GM12864 (cell line): ENCODE data around the gene RAB17.
"Not testable (repeated sequence)": the region's sequence is repeated elsewhere in the genome, so short reads cannot be mapped to it uniquely, and the experiment has no call there.

Experiments used
- DNase-seq: peaks from one replicate; pipeline ENCODE4 v3.0.0-alpha.2; 2011; ENCODE audit warnings: low read depth
- H3K4me3 ChIP-seq: 2 replicates; pipeline ENCODE4 v1.5.1; 2011; ENCODE audit warnings: mild to moderate bottlenecking, low read depth, low read length, control low read depth
- TF ChIP-seq, protein P1 (sequence below): IDR thresholded peaks from 2 replicates; pipeline ENCODE4 v1.5.1; 2011; ENCODE audit warnings: low read depth, mild to moderate bottlenecking, moderate library complexity, low read length, control low read depth, inconsistent platforms; ENCODE audit errors: missing control alignments

Gene RAB17

DNA sequence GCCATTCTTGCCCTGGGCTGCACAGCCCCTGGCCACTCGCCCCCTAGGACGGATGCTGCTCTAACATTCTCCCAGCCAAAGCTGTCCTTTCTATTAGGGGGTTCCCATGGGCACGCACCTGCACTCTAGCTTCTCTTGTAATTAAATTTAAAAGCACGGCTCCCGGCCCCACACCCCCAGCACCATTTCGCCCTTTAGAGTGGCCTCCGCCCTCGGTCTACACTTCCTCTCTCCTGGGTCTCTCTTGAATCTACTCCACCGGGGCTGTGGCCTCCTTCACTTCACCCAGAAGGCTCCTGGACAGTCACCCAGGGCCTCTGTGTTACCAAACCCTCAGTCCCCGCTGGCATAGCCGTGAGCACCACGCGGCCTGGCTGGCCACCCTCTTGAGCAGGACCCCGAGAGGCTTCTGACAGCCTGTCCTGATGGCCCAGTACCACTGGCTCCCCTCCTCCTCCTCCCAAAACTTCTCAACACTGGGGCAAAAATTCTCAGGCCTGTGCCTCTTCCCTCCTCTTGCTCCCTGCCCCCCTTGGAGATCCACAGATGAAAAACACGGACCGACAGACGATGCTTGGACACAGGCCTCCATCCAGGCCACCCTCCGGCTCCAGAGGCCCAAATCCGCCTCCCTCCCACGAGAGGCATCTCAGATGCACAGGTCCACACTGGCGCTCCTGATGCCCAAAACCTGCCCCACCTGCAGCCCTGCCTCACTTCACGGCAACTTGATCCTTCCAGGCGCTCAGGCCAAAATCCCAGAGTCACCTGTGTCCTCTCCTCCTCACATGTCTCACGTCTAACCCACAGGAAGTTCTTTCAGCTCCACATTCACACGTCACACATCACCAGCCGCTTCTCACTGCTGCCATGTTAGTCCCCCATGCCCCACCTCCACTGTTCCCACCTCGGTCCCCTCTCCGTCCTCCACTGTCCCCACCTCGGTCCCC is 6.9 kb upstream of the RAB17 start:
- TF ChIP-seq, protein P1, sequence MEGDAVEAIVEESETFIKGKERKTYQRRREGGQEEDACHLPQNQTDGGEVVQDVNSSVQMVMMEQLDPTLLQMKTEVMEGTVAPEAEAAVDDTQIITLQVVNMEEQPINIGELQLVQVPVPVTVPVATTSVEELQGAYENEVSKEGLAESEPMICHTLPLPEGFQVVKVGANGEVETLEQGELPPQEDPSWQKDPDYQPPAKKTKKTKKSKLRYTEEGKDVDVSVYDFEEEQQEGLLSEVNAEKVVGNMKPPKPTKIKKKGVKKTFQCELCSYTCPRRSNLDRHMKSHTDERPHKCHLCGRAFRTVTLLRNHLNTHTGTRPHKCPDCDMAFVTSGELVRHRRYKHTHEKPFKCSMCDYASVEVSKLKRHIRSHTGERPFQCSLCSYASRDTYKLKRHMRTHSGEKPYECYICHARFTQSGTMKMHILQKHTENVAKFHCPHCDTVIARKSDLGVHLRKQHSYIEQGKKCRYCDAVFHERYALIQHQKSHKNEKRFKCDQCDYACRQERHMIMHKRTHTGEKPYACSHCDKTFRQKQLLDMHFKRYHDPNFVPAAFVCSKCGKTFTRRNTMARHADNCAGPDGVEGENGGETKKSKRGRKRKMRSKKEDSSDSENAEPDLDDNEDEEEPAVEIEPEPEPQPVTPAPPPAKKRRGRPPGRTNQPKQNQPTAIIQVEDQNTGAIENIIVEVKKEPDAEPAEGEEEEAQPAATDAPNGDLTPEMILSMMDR = no peak
- no peak for DNase-seq

DNA sequence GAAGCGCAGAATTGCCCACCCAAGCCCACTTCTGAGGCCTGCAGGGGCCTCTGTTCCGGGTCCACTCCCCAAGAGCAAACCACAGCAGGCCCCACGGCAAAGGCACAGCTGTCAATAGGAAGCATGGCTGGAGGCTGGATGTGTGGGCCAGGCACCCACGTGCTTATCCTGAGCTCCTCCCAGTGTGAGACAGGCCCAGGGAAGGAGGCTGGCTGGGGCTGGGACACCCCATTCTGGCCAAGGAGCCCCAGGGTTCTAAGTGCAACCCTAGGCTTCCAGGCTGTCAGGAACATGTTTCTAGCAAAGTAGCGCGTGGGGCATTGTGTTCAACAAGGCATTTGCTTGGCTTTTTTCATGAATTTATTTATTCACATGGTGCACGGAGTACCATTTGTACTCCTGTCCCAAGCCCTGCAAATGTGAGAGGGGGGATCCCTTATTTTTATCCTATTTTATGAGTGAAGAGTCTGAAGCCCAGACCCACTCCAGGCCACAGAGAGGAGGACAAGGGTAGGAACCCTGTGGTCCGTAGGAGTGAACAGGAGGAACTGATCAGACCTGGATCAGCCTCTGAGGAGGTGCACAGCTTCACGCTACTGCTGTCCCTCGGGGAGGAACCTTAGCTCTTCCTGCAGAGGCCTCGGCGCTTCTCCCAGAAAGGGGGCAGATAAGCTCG is 6.1 kb upstream of the RAB17 start:
- TF ChIP-seq, protein P1 = no peak
- no peak overlapping the region for H3K4me3 ChIP-seq

More for the DNA sequence above, 6.9 kb upstream of the RAB17 start:
- no peak overlapping the region for H3K4me3 ChIP-seq

DNA sequence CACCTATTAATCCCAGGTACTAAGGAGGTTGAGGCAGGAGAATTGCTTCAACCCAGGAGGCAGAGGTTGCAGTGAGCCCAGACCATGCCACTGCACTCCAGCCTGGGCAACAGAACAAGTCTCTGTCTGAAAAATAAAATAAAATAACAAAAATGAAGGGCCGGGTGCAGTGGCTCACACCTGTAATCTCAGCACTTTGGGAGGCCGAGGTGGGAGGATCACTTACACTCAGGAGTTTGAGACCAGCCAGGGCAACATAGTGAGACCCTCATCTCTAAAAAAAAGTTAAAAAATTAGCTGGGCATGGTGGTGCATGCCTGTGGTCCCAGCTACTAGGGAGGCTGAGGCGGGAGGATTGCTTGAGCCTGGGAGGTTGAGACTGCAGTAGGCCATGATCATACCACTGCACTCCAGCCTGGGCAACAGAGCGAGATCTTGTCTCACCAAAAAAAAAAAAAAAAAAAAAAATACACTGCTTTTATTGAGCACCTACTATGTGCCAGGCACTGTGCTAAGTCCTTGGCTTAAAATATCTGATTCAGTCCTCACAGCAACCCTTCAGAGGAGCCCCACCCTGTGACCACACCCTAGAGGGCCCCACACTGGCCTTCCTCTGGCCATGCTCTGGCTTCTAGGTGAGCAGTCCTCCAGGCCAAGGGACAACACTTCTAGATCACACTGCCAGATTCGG is 5.4 kb upstream of the RAB17 start:
- DNase-seq, H3K4me3 ChIP-seq: not testable (repeated sequence)

More for the DNA sequence above, 6.1 kb upstream of the RAB17 start:
- no peak for DNase-seq

DNA sequence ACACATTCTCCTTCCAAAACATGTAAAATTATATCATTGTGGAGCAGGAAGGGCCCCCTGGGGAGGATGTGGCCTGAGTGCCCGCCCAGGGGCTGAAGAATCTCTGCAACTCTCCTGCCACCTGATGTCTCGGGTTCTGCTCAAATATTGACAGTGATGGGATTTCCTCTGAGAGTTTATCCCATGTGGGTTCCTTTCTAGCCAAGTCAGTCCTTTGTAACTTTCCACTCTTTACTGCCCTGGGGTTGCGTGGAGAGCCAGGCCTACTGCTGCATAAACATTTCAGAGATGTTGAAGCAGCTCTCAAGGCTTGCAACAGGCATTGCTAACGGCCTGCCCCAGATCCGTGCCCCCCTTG is 4.0 kb upstream of the RAB17 start:
- TF ChIP-seq, protein P1 = no peak
- DNase-seq = no peak
- no peak overlapping the region for H3K4me3 ChIP-seq

DNA sequence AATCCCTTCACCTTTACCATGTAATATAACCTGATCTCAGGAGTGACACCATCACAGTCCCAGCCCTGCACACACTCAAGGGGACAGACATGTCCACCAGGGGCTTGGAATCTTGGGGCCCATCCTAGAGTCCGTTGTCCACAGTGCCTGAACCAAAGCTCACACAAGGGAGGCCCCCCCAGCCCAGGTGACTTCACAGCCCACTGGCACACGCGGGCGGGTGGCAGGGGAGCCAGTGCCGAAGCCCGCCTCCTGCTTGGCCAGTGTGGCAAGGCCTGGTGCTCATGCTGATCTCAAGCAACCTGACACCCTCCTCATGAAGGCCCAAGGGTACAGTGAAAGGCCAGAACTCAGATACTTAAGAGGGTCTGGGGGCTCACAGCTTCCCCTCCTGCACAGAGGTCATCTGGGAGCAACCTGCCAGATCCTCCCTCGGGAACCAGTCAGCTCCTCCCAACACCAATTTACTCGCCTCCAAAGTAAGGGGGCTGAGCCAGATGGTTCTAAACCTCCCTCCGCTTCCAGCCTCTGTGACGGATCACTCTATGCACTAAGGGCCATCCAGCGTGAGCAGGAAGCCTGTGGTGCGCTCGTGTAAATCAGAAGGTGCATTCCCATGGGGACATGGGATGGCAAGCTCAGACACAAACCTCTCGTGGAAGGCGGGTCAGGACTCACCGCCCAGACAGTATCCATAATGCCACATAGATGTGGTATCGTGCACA is 3.2 kb upstream of the RAB17 start:
- no peak overlapping the region for H3K4me3 ChIP-seq
- TF ChIP-seq, protein P1 = no peak
- DNase-seq = no peak

DNA sequence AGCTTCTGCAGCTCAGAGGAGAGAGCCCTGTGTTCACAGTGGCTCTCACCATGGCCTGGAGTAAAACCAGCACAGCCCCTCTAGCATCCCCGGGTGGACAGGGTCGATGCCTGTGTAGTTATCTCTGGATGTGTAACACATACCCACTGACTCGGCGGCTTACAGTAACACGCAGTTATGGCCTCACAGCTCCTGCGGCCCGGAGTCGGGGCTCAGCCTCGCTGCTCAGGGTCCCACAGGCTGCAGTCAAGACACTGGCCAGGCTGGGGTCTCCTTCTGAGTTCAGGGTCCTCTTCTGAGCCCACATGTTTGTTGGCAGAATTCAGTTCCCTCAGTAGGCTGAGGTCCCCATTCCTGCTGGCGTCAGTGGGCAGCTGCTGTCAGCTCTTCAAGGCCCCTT is 2.5 kb upstream of the RAB17 start:
- TF ChIP-seq, protein P1 = no peak
- DNase-seq = no peak
- no peak overlapping the region for H3K4me3 ChIP-seq

DNA sequence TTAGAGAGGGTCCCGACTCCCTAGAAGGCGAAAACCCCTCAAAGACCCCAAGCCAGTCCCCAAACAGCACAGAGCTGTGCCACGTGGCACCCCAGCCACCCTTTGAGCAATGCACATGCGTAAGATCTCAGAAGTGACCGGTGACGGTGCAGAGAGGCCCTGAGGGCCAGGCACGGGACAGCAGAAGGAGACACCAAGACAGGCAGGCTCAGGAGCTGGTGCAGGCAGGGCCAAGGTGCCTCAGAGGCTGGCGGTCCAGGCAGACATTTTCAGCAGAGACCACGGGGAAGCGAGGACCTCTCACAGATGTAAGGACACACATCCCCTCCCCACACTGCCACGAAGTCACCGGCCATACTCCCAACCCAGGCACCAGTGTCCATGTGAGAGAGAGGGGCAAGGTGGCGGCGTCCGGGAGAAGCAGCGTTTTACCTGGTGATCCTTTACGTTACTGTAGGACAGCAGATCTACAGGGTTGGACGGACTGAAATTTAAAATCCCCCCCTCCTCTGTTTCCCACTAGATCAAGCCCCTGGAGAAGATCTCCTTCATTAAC is 2.0 kb upstream of the RAB17 start:
- no peak overlapping the region for H3K4me3 ChIP-seq
- no peak for DNase-seq
- TF ChIP-seq, protein P1 = no peak
